Natural killer cell (primary cell): ENCODE measurements around the gene BGN. TPM values are rescaled to one million over a fixed set of nuclear protein-coding genes. Genes with fewer than 3 reads are reported as not detected.

Experiments used
- ATAC-seq, 3 donors: fragments of 150-1000 bp in 2 of 3; fragments of 200-7000 bp in 1 of 3; cut with Tn5 transposase; 1 replicate in 1 of 3; 2 replicates in 2 of 3; pipeline ENCODE4 v1.10.0; 2021; ENCODE audit warnings: mild to moderate bottlenecking in 2 of 3, moderate library complexity in 2 of 3
- DNase-seq, 2 donors: peaks; one replicate each; pipeline versions ENCODE4 v3.0.0 to v3.0.0-alpha.2; 2013 to 2021; ENCODE audit warnings: mixed read lengths in 1 of 2
- H3K27ac ChIP-seq: one replicate; pipeline ENCODE4 v1.5.1; 2013; ENCODE audit warnings: mild to moderate bottlenecking, low read length
- H3K27me3 ChIP-seq: one replicate; pipeline ENCODE4 v1.6.1; 2013; ENCODE audit warnings: low read length; ENCODE audit not compliant: control insufficient read depth, insufficient read depth
- H3K36me3 ChIP-seq: one replicate; pipeline ENCODE4 v1.6.1; 2013; ENCODE audit warnings: low read length; ENCODE audit not compliant: control insufficient read depth, insufficient read depth
- H3K4me1 ChIP-seq: one replicate; pipeline ENCODE4 v1.6.1; 2013; ENCODE audit warnings: low read length; ENCODE audit not compliant: control insufficient read depth, insufficient read depth
- H3K4me3 ChIP-seq: one replicate; pipeline ENCODE4 v1.5.1; 2013; ENCODE audit warnings: low read length
- H3K9me3 ChIP-seq: one replicate; pipeline ENCODE4 v1.6.1; 2013; ENCODE audit warnings: low read length; ENCODE audit not compliant: control insufficient read depth, insufficient read depth
- H3K27ac Mint-ChIP-seq, 2 donors: one replicate each; pipeline ENCODE4 v1.8.0; 2022; ENCODE audit warnings: mild to moderate bottlenecking in 2 of 2, mixed read lengths in 2 of 2, moderate library complexity in 1 of 2
- H3K27me3 Mint-ChIP-seq, 2 donors: one replicate each; pipeline ENCODE4 v1.8.0; 2022; ENCODE audit warnings: low read depth in 2 of 2, mixed read lengths in 2 of 2
- H3K36me3 Mint-ChIP-seq: one replicate; pipeline ENCODE4 v1.8.0; 2022; ENCODE audit warnings: mixed read lengths
- H3K4me1 Mint-ChIP-seq, 2 donors: one replicate each; pipeline ENCODE4 v1.8.0; 2022; ENCODE audit warnings: mixed read lengths in 2 of 2
- H3K4me3 Mint-ChIP-seq: one replicate; pipeline ENCODE4 v1.8.0; 2022; ENCODE audit warnings: mild to moderate bottlenecking, moderate library complexity, mixed read lengths
- H3K9me3 Mint-ChIP-seq, 2 donors: one replicate each; pipeline ENCODE4 v1.8.0; 2022; ENCODE audit warnings: mixed read lengths in 2 of 2
- CTCF ChIP-seq: fragments of 200-600 bp; IDR thresholded peaks from one replicate; pipeline ENCODE4 v1.8.0; 2022; ENCODE audit warnings: antibody characterized with exemption
- WGBS: methylation state at CpG from one replicate; pipeline ENCODE4 v1.1.7; 2013; ENCODE audit warnings: missing lambda C conversion rate; ENCODE audit not compliant: insufficient coverage; 5-methylcytosine and 5-hydroxymethylcytosine counted together
- intact Hi-C: fragments of 100-400 bp; cut with micrococcal nuclease; formaldehyde crosslinking; loops from one replicate; pipeline ENCODE4 v1.14.2; 2022
- total RNA-seq, 4 donors: library from RNA; stranded (reverse); fragments of 120-200 nt in 1 of 4; gene quantifications; one replicate each; pipeline versions ENCODE4 v1.2.3 to v1.2.4, GENCODE V29; 2013 to 2022

The BGN gene
- total RNA-seq, 3 donors from 2014 or later (not counting 1 experiment from before 2014, with no cell fraction given), result not detected

- H3K9me3 ChIP-seq, result no peaks in the 10 kb centered on the region
- no peaks in the 10 kb centered on the region for H3K27me3 ChIP-seq
- no peaks in the 10 kb centered on the region for H3K9me3 Mint-ChIP-seq
- H3K27me3 Mint-ChIP-seq, result no peaks in the 10 kb centered on the region
- no peak overlapping the region for H3K4me3 Mint-ChIP-seq
- no peak overlapping the region for H3K27ac Mint-ChIP-seq
- no peaks in the 10 kb centered on the region for H3K36me3 Mint-ChIP-seq
- TF ChIP-seq CTCF, result no peak
- 95% methylated on average over 19 of the region's 21 CpGs for WGBS
- H3K4me1 Mint-ChIP-seq, result no peaks in the 10 kb centered on the region
- peaks cover 2% of the 10 kb centered on the region for H3K36me3 ChIP-seq
- no peak for ATAC-seq
- intact Hi-C loops, result no loop called here
- H3K27ac ChIP-seq, result no peak overlapping the region
- no peaks in the 10 kb centered on the region for H3K4me1 ChIP-seq
- DNase-seq, result no peak
- no peak overlapping the region for H3K4me3 ChIP-seq
Measured at GRCh38 chrX:153448556-153449367, 46.0 kb upstream of the BGN start.

DNA sequence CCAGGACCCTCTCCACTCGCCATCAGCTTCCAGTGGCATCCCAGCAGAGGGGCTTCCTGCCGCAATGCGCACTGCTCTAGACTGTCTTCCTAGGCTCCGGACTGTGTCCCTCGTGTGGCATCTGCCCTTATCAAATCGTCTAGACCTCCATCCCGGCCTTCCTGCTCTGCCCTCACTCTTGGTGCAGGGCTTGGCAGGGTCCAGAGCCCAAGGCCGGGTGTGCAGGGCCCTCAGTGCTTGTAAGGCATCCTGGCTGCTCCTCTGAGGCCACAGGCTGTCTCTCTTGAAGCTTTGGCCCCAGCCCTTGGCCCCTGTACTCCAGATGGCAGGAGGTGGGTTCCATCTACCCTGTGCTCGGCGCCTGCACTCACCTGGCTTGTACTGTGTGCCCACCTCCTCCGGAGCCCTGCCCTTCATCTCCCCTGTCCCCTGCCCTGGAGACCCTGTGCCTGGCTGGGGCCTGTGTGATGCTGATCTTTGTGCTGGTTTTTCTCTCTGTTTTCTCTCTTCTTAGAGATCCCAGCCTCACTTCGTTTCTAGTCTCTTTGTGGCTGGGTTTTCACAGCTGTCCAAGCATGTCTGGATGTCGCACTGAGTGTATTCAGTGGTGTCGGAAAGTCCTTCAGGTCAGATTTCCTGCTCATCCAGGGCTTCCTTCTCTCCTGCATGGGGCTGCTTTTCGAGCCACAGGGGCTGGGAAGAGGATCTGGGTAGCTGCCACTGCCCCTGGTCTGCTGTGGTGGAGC lies 45.2 kb upstream of the BGN start:
- no peak overlapping the region for H3K4me3 Mint-ChIP-seq
- no peaks in the 10 kb centered on the region for H3K9me3 ChIP-seq
- no peak overlapping the region for H3K27ac Mint-ChIP-seq
- TF ChIP-seq CTCF, result no peak
- no peaks in the 10 kb centered on the region for H3K4me1 ChIP-seq
- no peak for ATAC-seq
- intact Hi-C loops, result no loop called here
- 96% methylated on average over 15 of the region's 15 CpGs for WGBS
- H3K36me3 Mint-ChIP-seq, result no peaks in the 10 kb centered on the region
- H3K4me3 ChIP-seq, result no peak overlapping the region
- no peak for DNase-seq
- H3K36me3 ChIP-seq, result peaks cover 2% of the 10 kb centered on the region
- H3K4me1 Mint-ChIP-seq, result no peaks in the 10 kb centered on the region
- no peaks in the 10 kb centered on the region for H3K27me3 ChIP-seq
- no peaks in the 10 kb centered on the region for H3K9me3 Mint-ChIP-seq
- H3K27ac ChIP-seq, result no peak overlapping the region
- H3K27me3 Mint-ChIP-seq, result no peaks in the 10 kb centered on the region

DNA sequence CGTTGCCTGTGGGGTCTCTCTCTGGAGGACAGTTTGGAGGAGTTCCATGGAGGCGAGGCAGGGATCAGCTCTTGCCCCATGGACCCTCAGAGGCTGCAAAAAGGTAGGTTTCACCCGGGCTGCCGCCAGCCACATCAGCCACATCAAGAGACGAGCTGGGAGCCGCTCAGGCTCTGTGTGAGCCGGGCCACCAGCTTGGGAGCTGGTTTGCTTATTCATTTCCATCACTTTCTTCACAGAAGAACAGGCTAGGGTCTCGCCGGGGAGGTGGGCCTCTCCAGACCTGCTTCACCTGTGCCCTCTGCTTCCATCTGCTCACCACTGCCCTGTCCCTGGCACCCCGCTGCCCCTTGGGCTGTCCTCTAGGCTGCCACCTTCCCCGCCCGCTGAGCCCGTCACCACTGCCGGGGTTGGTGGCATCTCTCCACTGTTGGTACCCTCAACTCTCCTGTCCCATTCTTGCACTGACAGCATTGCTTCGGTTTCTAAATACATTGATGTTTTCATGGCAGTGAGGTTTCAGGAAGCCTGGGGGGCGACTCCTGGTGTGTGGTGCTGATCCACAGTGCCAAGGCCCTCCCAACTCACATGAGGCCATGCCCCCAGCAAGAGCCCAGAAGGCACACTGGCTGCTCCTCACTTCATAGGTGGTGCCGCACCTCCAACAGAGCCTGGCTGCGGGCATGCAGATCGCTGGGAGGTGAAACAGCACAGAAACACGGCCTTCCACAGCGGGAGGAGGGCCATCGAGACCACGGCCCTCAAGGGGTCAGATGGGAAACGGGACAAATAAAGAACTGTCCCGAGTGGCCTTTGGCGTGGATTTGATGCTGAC lies 44.4 kb upstream of the BGN start:
- Histone ChIP-seq H3K9me3 (no peaks in the 10 kb centered on the region), H3K27me3 (no peaks in the 10 kb centered on the region), H3K27ac (no peak overlapping the region), H3K36me3 (peaks cover 5% of the 10 kb centered on the region), H3K4me1 (no peaks in the 10 kb centered on the region), H3K4me3 (no peak overlapping the region)
- no peak for ATAC-seq
- intact Hi-C loops, result no loop called here
- Mint-ChIP-seq H3K27me3 (no peaks in the 10 kb centered on the region), H3K9me3 (no peaks in the 10 kb centered on the region), H3K4me1 (no peaks in the 10 kb centered on the region), H3K4me3 (no peak overlapping the region), H3K27ac (no peak overlapping the region), H3K36me3 (no peaks in the 10 kb centered on the region)
- TF ChIP-seq CTCF, result no peak
- WGBS, result 95% methylated on average over 24 of the region's 26 CpGs
- DNase-seq, result no peak
